ENCODE data around the gene DRAM2. TPM values are rescaled to one million over a fixed set of nuclear protein-coding genes. Genes with fewer than 3 reads are reported as not detected.

The DRAM2 gene
- total and polyA plus RNA-seq, 2 of the 13 experiments (the other 11 are each of a cell fraction or from before 2014, with no cell fraction given): 33.2 to 123 TPM

DNA sequence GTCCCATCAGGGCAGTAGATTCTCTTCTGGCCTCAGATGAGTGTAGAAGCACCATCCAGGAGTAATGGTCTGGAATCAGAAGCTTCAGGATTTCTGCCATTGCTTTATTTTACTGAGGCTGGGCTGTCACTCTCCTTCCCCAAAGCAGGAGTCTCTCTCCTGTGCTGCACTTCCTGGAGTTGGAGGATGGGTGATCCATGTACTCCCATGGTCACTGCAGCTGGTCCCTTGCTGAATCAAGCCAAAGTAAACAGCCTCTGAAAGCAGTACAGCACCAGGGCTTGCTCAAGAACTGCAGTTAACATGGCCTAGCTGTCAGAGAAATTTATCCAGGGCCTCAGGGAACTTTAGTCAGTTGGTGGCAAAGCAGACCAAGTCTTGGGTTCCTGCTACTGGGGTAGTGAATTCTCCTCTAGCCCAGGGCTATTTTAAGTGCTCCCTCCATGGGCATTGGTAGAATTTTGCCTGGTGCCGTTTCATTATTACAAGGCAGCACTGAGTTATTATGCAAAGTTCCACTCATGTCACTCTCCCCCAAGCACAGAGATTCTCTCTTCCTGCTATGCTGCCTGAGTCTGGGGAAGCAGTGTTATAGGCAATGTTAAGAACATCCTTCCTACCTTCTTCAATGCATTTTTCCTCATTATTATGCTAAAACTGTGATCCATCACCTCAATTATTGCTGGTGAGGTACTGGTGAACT is 29.5 kb downstream of the DRAM2 start (continued):
- TF ChIP-seq, protein P1, sequence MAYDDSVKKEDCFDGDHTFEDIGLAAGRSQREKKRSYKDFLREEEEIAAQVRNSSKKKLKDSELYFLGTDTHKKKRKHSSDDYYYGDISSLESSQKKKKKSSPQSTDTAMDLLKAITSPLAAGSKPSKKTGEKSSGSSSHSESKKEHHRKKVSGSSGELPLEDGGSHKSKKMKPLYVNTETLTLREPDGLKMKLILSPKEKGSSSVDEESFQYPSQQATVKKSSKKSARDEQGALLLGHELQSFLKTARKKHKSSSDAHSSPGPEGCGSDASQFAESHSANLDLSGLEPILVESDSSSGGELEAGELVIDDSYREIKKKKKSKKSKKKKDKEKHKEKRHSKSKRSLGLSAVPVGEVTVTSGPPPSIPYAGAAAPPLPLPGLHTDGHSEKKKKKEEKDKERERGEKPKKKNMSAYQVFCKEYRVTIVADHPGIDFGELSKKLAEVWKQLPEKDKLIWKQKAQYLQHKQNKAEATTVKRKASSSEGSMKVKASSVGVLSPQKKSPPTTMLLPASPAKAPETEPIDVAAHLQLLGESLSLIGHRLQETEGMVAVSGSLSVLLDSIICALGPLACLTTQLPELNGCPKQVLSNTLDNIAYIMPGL (CRISPR knock-in tag; IDR thresholded peaks at IDR 0.05; ENCODE audit: borderline replicate concordance in 1 of 2, low read depth in 1 of 2): no peak
- TF ChIP-seq ELF1 (CRISPR knock-in tag; IDR thresholded peaks at IDR 0.05): peak; percentile 90
- TF ChIP-seq ZNF644 (CRISPR knock-in tag; IDR thresholded peaks at IDR 0.05; ENCODE audit: low read depth): peak; percentile 82
- no peak for TF ChIP-seq RXRA (CRISPR knock-in tag; IDR thresholded peaks at IDR 0.05)
- no peak for TF ChIP-seq REXO4 (CRISPR knock-in tag; IDR thresholded peaks at IDR 0.05; ENCODE audit: borderline replicate concordance)
- TF ChIP-seq ZBTB7B (CRISPR knock-in tag; IDR thresholded peaks at IDR 0.05): no peak
- no peak for TF ChIP-seq DR1 (CRISPR knock-in tag; IDR thresholded peaks at IDR 0.05)
- TF ChIP-seq ZNF788 (CRISPR knock-in tag; IDR thresholded peaks at IDR 0.05; ENCODE audit: borderline replicate concordance): no peak
- TF ChIP-seq KDM5A (IDR thresholded peaks at IDR 0.05; ENCODE audit: borderline replicate concordance, low read length): no peak
- TF ChIP-seq ZNF780A (CRISPR knock-in tag; IDR thresholded peaks at IDR 0.05): no peak
- no peak for TF ChIP-seq SOX5 (CRISPR knock-in tag; IDR thresholded peaks at IDR 0.05; ENCODE audit: borderline replicate concordance)
- no peak for TF ChIP-seq ZNF451 (CRISPR knock-in tag; IDR thresholded peaks at IDR 0.05)
- TF ChIP-seq ZNF331 (CRISPR knock-in tag; IDR thresholded peaks at IDR 0.05): peak; percentile 59; the same call in 1 of the 2 replicates
- TF ChIP-seq NFYC (CRISPR knock-in tag; IDR thresholded peaks at IDR 0.05): no peak
- TF ChIP-seq, protein P2, sequence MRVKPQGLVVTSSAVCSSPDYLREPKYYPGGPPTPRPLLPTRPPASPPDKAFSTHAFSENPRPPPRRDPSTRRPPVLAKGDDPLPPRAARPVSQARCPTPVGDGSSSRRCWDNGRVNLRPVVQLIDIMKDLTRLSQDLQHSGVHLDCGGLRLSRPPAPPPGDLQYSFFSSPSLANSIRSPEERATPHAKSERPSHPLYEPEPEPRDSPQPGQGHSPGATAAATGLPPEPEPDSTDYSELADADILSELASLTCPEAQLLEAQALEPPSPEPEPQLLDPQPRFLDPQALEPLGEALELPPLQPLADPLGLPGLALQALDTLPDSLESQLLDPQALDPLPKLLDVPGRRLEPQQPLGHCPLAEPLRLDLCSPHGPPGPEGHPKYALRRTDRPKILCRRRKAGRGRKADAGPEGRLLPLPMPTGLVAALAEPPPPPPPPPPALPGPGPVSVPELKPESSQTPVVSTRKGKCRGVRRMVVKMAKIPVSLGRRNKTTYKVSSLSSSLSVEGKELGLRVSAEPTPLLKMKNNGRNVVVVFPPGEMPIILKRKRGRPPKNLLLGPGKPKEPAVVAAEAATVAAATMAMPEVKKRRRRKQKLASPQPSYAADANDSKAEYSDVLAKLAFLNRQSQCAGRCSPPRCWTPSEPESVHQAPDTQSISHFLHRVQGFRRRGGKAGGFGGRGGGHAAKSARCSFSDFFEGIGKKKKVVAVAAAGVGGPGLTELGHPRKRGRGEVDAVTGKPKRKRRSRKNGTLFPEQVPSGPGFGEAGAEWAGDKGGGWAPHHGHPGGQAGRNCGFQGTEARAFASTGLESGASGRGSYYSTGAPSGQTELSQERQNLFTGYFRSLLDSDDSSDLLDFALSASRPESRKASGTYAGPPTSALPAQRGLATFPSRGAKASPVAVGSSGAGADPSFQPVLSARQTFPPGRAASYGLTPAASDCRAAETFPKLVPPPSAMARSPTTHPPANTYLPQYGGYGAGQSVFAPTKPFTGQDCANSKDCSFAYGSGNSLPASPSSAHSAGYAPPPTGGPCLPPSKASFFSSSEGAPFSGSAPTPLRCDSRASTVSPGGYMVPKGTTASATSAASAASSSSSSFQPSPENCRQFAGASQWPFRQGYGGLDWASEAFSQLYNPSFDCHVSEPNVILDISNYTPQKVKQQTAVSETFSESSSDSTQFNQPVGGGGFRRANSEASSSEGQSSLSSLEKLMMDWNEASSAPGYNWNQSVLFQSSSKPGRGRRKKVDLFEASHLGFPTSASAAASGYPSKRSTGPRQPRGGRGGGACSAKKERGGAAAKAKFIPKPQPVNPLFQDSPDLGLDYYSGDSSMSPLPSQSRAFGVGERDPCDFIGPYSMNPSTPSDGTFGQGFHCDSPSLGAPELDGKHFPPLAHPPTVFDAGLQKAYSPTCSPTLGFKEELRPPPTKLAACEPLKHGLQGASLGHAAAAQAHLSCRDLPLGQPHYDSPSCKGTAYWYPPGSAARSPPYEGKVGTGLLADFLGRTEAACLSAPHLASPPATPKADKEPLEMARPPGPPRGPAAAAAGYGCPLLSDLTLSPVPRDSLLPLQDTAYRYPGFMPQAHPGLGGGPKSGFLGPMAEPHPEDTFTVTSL (CRISPR knock-in tag; IDR thresholded peaks at IDR 0.05; ENCODE audit: borderline replicate concordance): peak; percentile 40; the same call in 1 of the 2 replicates
- TF ChIP-seq GATAD1 (CRISPR knock-in tag; IDR thresholded peaks at IDR 0.05): no peak
- TF ChIP-seq, protein P3, sequence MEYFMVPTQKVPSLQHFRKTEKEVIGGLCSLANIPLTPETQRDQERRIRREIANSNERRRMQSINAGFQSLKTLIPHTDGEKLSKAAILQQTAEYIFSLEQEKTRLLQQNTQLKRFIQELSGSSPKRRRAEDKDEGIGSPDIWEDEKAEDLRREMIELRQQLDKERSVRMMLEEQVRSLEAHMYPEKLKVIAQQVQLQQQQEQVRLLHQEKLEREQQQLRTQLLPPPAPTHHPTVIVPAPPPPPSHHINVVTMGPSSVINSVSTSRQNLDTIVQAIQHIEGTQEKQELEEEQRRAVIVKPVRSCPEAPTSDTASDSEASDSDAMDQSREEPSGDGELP (IDR thresholded peaks at IDR 0.05; ENCODE audit: borderline replicate concordance, low read depth): peak; percentile 87
- no peak for TF ChIP-seq ARHGAP35 (CRISPR knock-in tag; IDR thresholded peaks at IDR 0.05; ENCODE audit: borderline replicate concordance)
- TF ChIP-seq MIXL1 (CRISPR knock-in tag; IDR thresholded peaks at IDR 0.05): peak; percentile 51; the same call in 1 of the 2 replicates
- peak; percentile 75 for TF ChIP-seq SAP130 (CRISPR knock-in tag; IDR thresholded peaks at IDR 0.05; ENCODE audit: low read depth)
- peak; percentile 16; the same call in 1 of the 2 replicates for TF ChIP-seq HOXA3 (CRISPR knock-in tag; IDR thresholded peaks at IDR 0.05)
- no peak for TF ChIP-seq PAF1 (CRISPR knock-in tag; IDR thresholded peaks at IDR 0.05)
- peak; percentile 43; the same call in 1 of the 2 replicates for TF ChIP-seq FOSL2 (CRISPR knock-in tag; IDR thresholded peaks at IDR 0.05)
